Effector memory CD8-positive, alpha-beta T cell (primary cell): ENCODE results near the gene FAM216A.

ENCODE experiments used
- ATAC-seq: fragments of 150-1000 bp; cut with Tn5 transposase; replicated peaks from 2 replicates; pipeline ENCODE4 v1.10.0; 2021; ENCODE audit warnings: mild to moderate bottlenecking, moderate library complexity
- DNase-seq, 3 experiments: peaks; one replicate each; pipeline ENCODE4 v3.0.0; 2021
- H3K27ac Mint-ChIP-seq, 2 donors: one replicate each; pipeline ENCODE4 v1.8.0; 2022; ENCODE audit warnings: mild to moderate bottlenecking in 2 of 2, mixed read lengths in 2 of 2, moderate library complexity in 2 of 2
- H3K27me3 Mint-ChIP-seq, 2 donors: one replicate each; pipeline ENCODE4 v1.8.0; 2022; ENCODE audit warnings: mixed read lengths in 2 of 2
- H3K36me3 Mint-ChIP-seq: one replicate; pipeline ENCODE4 v1.8.0; 2022; ENCODE audit warnings: mild to moderate bottlenecking, moderate library complexity, mixed read lengths; ENCODE audit not compliant: insufficient read depth
- H3K4me1 Mint-ChIP-seq, 2 donors: one replicate each; pipeline ENCODE4 v1.8.0; 2022; ENCODE audit warnings: low read depth in 2 of 2, mixed read lengths in 2 of 2
- H3K4me3 Mint-ChIP-seq, 2 donors: one replicate each; pipeline ENCODE4 v1.8.0; 2022; ENCODE audit warnings: mild to moderate bottlenecking in 2 of 2, mixed read lengths in 2 of 2, moderate library complexity in 2 of 2
- H3K9me3 Mint-ChIP-seq, 2 donors: one replicate each; pipeline ENCODE4 v1.8.0; 2022; ENCODE audit warnings: mixed read lengths in 2 of 2

FAM216A gene

GRCh38 chr12:110537605-110538409 lies 69.2 kb downstream of the FAM216A start:
- Mint-ChIP-seq H3K27ac (no peak overlapping the region), H3K4me1 (peaks cover 0 to 9% of the 10 kb centered on the region in 2 donors), H3K36me3 (peaks cover 69% of the 10 kb centered on the region), H3K27me3 (no peaks in the 10 kb centered on the region), H3K9me3 (no peaks in the 10 kb centered on the region), H3K4me3 (no peak overlapping the region)
- ATAC-seq, result no peak
- DNase-seq, result no peak

- Mint-ChIP-seq H3K27ac (peak overlapping the region; percentile 56 to 65), H3K4me1 (peaks cover 6 to 16% of the 10 kb centered on the region in 2 donors), H3K4me3 (no peak overlapping the region), H3K36me3 (peaks cover 74% of the 10 kb centered on the region), H3K9me3 (no peaks in the 10 kb centered on the region), H3K27me3 (no peaks in the 10 kb centered on the region)
- no peak for ATAC-seq
- no peak for DNase-seq
Measured at GRCh38 chr12:110538869-110539622, 70.4 kb downstream of the FAM216A start.
